Gastrocnemius medialis (tissue), 4 donors: Measurements from ENCODE around the gene EGFLAM.

ENCODE experiments used
- CTCF ChIP-seq, 5 experiments: fragments of 450-650 bp in 3 of 5; fragments of 200-600 bp in 2 of 5; sonication (generic) in 2 of 5; IDR thresholded peaks in 4 of 5; conservative IDR thresholded peaks in 1 of 5; 1 replicate in 4 of 5; 2 replicates in 1 of 5; pipeline ENCODE4 v1.5.1; 2016 to 2019; ENCODE audit warnings: antibody characterized with exemption in 5 of 5, mild to moderate bottlenecking in 3 of 5, moderate library complexity in 3 of 5
- POLR2A ChIP-seq, 2 donors: fragments of 450-650 bp; IDR thresholded peaks; one replicate each; pipeline ENCODE4 v1.6.1; 2017; ENCODE audit warnings: antibody characterized with exemption in 2 of 2, mild to moderate bottlenecking in 2 of 2, moderate library complexity in 2 of 2

- TF ChIP-seq CTCF (IDR thresholded peaks at IDR 0.05 in 4 of 5, conservative IDR thresholded peaks at IDR 0.05 in 1 of 5) = no peak
- TF ChIP-seq POLR2A (IDR thresholded peaks at IDR 0.05) = no peak
Observed at GRCh38 chr5:38289457-38289856, 31.1 kb downstream of the EGFLAM start.
